Measurements from ENCODE around the gene KHNYN.
"Not testable (repeated sequence)": the region's sequence is repeated elsewhere in the genome, so short reads cannot be mapped to it uniquely, and the experiment has no call there.

Gene KHNYN

DNA sequence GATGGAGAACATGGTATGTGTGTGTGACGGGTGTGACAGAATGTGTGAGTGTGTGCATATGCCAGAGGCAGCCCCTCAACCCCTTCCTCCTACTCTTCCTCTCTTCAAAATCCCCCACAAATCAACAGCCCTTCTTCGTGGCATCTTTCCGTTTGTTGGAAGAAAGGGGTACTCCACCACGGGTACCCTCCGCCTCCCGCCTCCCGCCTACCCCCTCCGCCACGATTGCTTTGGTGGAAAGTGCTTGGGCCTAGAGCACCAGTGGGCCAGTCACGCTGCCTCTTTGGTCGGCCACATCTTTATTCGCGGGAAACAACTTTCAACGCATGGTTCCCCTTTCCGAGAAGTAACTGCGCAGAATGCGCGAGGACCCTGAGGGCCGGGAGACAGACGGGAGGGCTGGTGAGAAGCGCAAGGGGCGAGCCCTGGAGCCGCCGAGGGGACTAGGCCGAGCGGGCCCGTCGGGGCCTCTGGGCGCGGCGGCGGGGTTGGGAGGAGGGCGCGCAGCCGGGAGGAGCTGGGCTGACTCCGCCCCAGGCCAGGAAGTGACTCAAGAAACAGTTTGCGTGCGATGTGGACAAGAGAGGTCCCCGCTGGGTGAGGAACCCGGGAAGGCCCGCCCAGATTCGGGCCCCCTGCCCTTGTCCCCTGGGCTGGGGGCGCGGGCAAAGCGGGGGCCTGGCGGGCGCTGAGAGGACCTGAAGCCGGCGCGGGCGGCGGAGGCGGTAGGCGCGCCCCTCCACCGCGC, at the start of gene KHNYN, which contains the start of gene CBLN3:
Gene KHNYN, plus strand, starts transcription at position 560 of the 748 bp plus-strand sequence. CDS start 777 bp downstream, outside the sequence.
Gene CBLN3, minus strand, starts transcription at position 274 of the 748 bp plus-strand sequence. CDS start 614 bp downstream, outside the sequence.
- peak; percentile 83 for DNase-seq (ENCODE audit: low read depth)

DNA sequence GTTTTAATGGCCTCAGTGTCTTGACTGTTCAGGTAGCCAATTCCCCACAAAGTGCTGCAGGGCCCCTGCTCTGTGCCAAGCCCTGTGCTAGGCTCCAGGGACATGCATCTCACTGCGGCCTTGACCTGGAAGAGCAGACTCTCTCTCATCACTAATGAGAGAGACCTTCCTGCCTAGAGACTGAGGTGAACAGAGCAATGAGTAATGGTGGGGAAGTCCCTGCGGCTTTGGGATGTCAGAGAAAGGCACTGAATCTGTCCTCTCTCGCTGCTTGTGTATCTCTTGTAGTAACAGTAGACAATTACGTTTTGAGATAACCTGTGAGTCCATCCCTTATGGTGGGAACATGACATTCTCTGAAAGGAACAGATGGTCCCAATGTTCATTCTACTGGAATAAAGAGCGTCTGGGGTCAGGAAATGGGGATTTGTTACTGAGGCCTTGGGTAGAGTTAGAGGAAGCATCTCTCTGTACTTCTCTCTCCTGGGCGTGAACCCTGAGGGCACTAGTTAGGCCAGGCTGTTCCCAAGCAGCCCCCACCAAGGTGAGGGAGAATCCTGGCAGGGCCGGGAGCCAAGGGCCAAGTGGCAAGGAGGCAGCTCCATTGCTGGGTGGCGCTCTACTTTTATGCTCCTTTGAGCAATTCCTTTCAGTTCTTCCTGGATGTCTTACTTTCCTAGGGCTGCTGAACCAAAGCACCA, 48.2 kb upstream of the KHNYN start:
- DNase-seq (ENCODE audit: low read depth) = no peak

DNA sequence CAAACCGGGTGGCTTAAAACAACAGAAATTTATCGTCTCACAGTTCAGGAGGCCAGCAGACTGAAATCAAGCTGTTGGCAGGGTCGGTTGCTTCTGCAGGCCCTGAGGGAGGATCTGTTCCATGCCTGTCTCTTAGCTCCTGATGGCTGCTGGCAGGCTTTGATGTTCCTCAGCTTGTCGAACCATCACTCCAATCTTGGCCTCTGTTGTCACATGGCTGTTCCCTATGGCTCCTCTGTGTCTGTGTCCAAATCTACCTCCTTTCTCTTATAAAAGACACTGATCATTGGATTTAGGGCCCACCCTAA, 47.7 kb upstream of the KHNYN start:
- DNase-seq (ENCODE audit: low read depth) = no peak

DNA sequence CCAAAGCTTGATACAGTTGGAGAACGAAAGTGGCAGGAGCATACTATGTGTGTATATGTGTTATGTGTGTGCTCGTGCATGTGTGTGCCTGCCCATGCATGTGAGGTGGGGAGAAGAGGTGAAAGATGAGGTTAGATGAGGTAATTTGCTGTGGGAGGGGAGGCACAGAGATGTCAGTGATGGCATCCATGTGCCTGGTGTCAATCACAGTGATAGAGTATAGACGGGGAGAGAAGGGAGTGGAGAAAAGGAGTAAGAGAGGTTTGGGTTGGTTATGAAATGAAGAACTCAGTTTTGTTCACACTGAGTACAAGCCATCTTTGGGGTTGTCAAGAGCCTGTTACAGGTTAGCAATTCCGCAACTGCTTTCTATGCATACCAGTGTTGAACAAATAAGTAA, 45.6 kb upstream of the KHNYN start:
- no peak for DNase-seq (ENCODE audit: low read depth)

DNA sequence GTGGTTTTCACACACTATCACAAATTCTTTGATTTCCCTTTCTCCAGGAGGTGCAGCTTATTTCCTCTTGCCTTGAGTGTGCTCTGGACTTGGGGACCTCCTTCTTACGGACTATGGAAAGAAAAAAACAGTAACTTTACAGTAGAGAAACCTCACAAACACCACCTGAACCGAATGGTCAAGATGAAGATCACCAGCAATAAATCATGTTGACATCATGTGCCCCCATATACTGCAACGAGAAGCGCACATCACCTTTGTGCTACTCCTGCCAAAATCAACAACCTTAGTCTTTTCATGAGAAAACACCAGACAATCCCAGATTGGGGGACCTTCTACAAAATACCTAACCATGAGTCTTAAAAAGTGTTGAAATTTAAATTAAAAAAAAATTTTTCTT, 44.2 kb upstream of the KHNYN start:
- no peak for DNase-seq (ENCODE audit: low read depth)

DNA sequence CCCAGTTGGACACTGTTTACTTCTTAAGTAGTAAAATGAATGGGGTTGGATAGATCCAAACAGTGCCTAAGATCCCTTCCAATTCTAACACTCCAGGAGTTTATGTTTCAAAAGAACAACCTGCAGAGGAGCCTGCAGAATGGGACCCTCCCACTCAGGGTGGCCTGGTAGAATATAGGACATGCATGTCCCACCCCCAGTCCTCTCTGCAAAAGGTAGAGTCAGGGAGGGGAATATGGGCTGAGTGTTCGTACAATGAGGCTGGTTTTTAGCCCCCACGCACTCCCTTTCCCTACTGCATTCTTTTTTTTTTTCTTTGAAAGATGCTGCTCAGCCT, 42.8 kb upstream of the KHNYN start:
- DNase-seq (ENCODE audit: low read depth) = no peak

DNA sequence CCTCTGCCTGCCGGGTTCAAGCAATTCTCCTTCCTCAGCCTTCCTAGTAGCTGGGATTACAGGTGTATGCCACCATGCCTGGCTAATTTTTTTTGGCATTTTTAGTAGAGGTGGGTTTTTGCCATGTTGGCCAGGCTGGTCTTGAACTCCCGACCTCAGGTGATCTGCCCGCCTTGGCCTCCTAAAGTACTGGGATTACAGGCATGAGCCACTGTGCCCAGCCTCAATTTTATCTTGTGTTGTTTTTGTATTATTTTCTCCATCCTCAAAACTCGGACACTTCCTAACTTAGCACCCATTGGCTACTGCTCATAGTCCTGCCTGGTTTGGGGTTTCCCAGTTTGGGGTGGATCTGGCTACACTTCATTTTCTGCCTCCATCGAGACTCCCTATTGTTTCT, 42.2 kb upstream of the KHNYN start:
- DNase-seq (ENCODE audit: low read depth) = not testable (repeated sequence)

DNA sequence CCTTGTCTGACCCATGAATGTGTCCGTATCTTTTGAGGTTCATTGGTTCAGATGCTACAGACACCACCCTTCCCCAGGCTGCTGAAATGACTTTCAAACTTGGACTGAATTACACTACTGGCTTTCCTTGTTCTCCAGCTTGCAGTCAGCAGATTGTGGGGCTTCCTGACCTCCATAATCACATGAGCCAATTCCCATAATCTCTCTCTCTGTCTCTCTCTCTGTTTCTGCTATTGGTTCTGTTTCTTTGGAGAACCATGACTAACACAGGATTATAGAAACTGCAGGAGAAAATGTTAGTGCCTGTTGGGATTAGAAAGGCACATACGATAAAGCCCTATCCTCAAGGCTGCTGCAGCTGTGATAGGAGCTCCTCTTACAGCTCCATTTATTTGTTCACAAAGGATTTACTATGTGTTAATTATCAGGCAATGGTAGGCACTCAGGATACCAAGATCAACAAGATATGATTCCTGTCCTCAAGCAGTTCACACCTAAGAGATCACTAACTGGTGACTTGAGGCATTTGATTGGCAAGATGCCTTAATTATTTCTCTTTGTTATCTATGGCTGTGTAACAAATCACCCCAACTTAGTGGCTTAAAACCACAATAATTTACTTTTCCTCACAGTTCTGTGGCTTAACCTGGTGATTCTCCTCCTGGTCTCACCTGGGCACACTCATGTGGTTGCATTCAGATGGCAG, 41.1 kb upstream of the KHNYN start:
- no peak for DNase-seq (ENCODE audit: low read depth)

DNA sequence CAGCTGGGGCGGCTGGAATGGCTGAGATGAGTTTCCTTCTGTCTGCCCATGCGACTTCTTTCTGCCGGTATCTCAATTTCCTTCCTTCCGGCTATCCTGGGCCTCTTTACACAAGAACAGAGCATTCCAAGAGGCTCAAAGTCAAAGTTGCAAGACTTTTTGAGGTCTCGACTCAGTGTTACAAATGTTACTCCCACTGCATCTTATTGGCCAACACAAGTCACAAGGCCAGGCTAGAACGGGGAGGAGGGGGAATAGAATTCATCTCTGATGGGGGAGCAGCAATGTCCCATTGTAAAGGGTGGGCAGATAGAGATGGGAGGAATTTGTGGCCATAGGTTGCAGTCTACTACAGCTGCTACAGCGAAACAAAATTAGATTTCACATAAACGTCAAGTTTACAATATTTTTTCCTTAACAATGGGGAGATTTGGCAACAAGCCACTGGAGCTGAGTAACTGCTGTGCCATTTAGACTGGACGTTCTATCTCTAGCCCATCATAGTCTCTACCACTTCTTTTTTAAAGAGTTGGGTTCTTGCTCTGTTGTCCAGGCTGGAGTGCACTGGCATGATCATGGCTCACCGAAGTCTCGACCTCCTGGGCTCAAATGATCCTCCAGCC, 40.4 kb upstream of the KHNYN start:
- DNase-seq (ENCODE audit: low read depth) = no peak

DNA sequence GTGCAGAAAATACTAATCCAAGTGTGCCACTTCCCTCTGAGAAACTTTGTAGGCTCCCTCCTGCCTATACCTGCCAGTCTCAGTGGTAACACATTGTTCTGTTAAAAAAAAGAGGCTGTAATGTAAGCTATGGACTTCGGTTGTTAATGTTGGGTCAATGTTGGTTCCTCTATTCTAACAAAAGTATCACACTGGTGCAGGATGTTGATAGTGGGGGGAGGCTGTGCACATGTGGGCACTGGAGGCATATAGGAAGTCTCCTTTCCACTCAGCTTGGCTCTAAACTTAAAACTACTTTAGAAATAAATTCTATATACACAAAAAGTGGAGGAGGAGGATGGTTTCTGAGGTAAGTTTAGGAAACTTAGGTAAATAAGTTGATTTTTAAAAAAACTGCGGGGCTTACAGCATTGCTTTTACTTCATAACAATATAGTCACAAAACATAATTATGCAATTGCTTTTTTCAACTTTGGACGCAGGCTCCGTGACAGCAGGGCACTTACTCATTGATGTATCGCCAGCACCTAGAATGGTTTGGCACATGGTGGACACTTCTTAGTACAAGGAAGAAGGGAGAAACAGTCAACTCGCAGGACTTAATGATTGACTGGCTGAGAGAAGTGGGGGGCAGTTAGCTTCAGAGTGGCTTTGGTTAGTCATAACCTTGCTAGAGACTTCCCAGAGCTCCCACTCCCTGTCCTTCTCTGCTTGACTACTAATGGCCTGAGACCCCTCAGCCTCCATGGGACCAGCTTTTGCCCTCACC, 38.9 kb upstream of the KHNYN start:
- no peak for DNase-seq (ENCODE audit: low read depth)

DNA sequence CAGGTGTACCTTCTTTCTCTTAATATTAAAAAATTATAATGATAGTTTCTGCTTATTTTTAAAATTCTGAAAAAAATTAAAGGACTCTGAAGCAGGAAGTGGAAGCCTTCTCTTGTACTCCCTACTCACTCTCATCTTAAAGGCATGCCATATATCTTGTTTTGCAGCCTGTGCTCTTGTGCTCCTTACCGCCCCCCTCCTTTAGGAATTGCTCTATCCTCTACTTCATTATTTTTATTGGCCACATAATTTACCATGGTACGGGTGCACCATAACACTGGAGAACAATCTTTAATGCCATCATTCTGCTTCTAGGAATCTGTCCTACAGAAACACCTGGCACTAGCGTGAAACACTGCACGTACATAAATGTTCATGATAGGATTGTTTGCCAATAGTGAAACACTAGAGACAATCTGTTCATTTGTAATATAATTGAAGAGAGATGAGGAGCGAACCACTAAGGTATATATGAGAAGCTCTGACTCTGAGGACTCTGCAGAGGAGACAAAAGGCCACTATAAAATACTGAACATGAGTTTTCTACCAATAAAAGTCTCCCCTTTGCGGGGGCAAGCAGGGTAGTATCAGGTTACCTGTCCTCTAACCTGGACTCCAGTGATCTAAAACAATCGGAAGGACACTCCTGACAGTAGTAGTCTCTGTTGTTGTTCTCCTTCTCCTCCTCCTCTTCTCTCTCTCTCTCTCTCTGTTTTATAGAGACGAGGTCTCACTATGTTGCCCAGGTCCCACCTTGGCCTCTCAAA, 37.2 kb upstream of the KHNYN start:
- DNase-seq (ENCODE audit: low read depth) = no peak

DNA sequence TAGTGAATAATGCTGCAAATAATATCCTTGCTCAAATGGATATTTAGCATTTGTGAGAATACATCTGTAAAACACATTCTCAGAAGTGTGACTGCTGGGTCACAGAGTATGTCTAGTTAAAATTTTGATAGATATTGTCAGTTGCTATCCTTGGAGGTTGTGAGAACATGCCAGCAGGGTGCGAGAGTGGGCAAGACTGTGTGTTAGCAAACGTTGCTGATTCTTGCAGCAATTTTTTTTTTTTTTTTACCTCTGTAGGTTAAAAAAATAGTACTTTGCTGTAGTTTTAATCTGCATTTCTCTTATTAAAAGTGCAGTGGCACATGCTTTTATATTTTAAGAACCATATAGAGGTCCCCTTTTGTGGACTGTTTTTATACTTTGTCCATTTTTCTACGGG, 35.5 kb upstream of the KHNYN start:
- DNase-seq (ENCODE audit: low read depth) = no peak

DNA sequence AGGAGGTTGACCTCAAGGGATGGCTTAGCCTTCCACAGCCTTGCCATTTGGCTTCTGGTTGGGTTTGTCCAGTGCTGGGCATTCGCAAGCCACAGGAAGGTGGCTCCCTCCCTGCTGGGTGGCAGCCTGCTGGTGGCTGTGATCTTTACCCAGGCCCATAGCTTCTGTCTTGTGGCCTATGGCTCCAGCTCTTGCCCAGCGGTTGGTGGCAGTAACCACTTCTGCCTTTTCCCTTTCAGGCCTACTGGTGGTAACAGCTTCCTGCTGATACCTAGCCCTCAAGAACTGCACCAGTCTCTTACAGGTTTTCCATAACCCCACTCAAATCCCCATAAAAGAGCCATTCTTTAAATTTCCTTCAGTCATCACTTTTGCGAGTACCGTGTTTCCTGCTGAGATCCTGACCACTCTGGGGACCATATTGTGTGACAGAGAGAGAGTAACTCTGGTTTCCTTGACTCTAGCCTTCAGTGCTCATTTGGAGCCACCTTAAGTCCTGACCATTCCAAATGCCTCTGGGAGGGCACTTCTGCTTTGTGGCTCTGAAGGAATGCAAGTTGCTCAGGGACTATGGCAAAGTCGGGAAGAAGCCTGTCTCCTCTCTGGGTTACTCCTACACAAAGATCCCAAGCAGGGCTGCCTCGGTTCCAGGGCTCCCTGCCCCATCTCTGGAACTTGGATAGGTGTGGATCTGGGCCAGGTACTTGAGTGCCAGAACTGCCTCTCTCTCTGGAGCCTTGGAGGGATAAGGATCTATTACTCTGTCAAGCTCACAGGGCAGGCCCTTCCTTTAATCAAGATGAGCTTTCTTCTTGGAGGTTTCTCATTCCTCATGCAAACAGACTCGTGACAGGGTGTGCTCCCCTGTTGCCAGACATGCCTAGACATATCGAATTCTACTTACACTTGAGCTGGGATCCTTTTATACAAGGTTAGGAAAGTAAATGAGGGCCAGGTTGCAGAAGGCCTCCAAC, 33.9 kb upstream of the KHNYN start:
- no peak for DNase-seq (ENCODE audit: low read depth)

DNA sequence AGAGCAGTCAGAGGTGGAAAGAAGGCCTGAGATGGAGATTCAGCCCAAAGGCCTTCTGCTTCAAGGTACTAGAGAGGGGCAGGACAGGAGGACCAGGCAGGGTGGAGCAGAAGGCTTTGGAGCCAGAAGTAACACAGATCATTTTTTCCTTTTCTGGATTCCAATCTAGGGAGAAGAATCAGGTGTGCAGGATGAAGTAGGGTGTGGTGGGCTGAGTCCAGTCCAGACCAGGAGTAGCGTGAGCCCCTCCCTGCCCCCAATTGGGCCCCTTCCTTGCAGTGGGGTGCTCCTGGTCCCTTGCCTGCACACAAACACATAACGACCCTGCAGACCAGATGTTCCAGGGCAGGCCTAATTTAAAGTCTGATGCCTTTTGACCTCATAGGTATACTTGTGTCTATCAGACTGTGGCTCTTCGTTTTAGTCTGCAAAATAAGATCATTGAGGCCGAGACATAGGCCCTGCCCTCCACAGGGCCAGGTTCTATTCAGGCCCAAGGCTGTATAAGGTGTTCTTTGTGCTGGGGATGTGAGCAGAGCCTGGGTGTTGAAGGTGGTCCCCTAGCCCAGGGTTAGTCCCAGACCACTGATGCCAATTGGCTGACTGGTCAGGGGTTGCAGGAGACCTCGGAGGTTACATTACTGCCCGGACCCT, 32.0 kb upstream of the KHNYN start:
- no peak for DNase-seq (ENCODE audit: low read depth)

DNA sequence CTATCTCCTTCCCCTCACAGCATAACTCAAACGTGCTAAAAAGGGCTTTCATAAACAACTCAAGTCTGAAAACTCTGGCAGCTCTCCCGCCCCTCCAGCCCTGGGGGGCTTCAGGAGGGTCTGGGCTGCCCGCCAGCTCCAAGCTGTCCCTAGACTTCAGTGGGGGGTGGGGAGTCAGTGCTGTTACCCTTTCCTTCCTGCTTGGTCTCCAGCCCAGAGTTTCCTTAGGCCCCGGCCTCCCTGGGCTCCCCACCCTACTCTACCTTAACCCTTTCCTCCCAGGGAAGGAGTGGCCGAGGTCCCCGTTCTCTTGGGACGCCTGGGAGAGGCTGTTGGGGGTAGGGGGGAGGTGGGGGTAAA, 31.5 kb upstream of the KHNYN start:
- no peak for DNase-seq (ENCODE audit: low read depth)

DNA sequence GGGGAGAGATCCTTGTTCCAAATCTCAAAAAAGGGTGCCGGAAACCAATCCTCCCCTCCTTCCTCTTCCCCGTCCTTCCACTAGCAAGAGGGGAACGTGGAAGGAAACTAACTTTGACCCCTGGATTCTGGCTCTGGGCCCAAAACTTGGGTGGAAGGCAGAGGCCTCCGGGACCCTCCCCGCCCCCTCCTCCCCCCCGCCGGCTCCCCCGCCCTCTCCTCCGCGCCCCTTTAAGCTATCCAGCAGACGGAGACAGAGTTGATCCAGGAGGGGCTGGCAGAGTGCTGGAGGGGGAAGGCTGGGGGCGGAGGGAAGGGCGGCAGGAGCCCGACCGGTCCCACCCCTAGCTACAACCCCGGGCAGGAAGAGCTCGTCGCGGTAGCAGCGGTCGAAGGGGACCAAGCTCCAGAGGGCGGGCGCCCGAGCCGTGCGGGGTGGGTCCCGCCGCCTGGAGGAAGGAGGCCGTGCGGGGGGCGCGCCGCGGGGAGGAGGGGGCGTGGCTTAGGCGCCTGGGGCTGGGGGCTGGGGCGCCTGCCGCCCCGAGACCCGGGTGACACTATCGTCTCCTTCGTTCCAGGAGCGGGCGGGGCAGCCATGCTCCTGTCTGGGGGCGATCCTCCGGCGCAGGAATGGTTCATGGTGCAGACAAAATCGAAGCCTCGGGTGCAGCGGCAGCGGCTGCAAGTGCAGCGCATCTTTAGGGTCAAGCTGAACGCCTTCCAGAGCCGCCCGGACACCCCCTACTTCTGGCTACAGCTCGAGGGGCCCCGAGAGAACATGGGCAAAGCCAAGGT, 30.9 kb upstream of the KHNYN start, which contains the start of gene NYNRIN:
Gene NYNRIN, plus strand, starts transcription at position 351 of the 794 bp plus-strand sequence. Its CDS starts 244 bp downstream, at position 595.
- peak; percentile 12 for DNase-seq (ENCODE audit: low read depth)

DNA sequence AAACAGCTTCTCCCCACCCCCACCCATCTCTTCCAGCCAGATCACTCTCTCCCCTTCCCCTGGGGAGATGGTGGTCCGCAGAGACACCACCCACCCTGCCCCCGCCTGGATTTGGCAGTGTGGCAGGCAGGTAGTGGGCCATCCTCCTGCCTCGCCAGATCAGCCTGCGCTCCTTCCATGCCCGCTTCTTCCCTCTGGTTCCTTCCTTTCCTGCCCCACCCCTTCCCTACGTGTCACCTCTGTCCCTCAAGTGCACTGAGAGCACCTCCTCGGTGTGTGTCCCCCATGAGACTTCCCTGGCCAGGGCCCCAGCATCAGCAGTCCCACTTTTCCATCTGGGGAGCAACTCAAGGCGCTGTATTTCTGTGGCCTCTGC, 30.3 kb upstream of the KHNYN start:
- no peak for DNase-seq (ENCODE audit: low read depth)

DNA sequence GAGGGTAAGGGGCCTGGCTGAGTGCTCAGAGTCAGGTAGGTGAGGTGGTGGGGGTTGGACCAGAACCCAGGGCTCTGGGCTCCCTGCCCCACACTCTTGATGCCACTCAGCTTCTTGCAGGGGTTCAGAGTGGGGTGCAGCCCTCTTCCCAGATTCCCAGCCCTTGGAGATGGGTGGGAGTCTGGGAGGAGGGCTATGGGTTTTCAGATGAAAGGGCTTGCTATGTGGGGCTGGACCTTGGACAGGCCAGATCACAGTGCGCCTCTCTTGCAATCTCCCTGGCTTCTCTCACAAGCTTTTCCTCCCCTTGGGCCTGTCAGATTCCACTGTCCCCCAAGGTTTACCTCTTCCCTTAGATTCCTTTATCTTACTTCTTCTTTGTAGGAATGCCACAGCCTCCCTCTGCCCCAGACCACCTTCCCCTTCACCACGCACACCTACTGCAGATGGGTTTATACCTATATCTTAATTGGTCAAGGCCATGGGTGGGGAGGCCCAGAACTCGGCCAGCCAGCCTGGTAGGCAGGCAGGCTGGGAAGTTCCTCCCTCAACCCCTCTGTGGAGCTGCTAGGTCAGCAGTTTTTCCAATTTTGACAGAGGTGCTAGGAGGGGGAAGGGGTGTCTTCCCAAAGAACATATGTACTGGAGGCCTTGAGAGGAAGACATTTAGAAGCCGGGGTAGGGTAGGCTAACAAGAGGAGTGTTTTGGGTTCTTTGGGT, 29.6 kb upstream of the KHNYN start:
- no peak for DNase-seq (ENCODE audit: low read depth)

All from activated T-cell treated with anti-CD3 and anti-CD28 coated beads for 48 hours (primary cell).